HG03103 (cell line): ENCODE results near the gene ZNF451.

Experiments
- ATAC-seq: cut with Tn5 transposase; IDR thresholded peaks from one replicate; pipeline ENCODE4 v1.9.1; 2021; ENCODE audit warnings: low read depth; ENCODE audit not compliant: unreplicated experiment

The ZNF451 gene

GRCh38 chr6:57201718-57202117, 111.7 kb downstream of the ZNF451 start:
- ATAC-seq = no peak

- no peak for ATAC-seq
These were observed 115.8 kb downstream of the ZNF451 start for GRCh38 chr6:57205550-57206328.

- no peak for ATAC-seq
These were observed 117.2 kb downstream of the ZNF451 start for GRCh38 chr6:57207141-57207540.

GRCh38 chr6:57207872-57208271, 117.9 kb downstream of the ZNF451 start:
- no peak for ATAC-seq

- no peak for ATAC-seq
These were observed 119.0 kb downstream of the ZNF451 start for GRCh38 chr6:57209030-57209429.

GRCh38 chr6:57210060-57210459, 120.1 kb downstream of the ZNF451 start:
- no peak for ATAC-seq

GRCh38 chr6:57215260-57215659, 125.3 kb downstream of the ZNF451 start:
- ATAC-seq = no peak

GRCh38 chr6:57216235-57217101, 126.5 kb downstream of the ZNF451 start:
- ATAC-seq = no peak

GRCh38 chr6:57217270-57217669, 127.3 kb downstream of the ZNF451 start:
- ATAC-seq = no peak
